HUES6 (cell line): ENCODE data around the gene OSER1.

Experiments
- H3K27ac ChIP-seq: 2 replicates; pipeline ENCODE4 v1.7.0; 2013; ENCODE audit warnings: low read depth, mild to moderate bottlenecking, low read length, inconsistent platforms
- H3K27me3 ChIP-seq: 2 replicates; pipeline ENCODE4 v1.6.1; 2013; ENCODE audit warnings: low read length; ENCODE audit not compliant: control insufficient read depth, insufficient read depth
- H3K36me3 ChIP-seq: 2 replicates; pipeline ENCODE4 v1.6.1; 2013; ENCODE audit warnings: low read length; ENCODE audit not compliant: control insufficient read depth, insufficient read depth
- H3K4me1 ChIP-seq: 2 replicates; pipeline ENCODE4 v1.6.1; 2013; ENCODE audit warnings: low read length; ENCODE audit not compliant: control insufficient read depth, insufficient read depth
- H3K4me3 ChIP-seq: 2 replicates; pipeline ENCODE4 v1.5.1; 2013; ENCODE audit warnings: low read depth, low read length
- H3K9ac ChIP-seq: one replicate; pipeline ENCODE4 v1.6.1; 2013; ENCODE audit warnings: mild to moderate bottlenecking, low read length
- H3K9me3 ChIP-seq: 2 replicates; pipeline ENCODE4 v1.6.1; 2013; ENCODE audit warnings: low read depth, low read length; ENCODE audit not compliant: control insufficient read depth, insufficient read depth

Gene OSER1

GRCh38 chr20:44212792-44213191 is 2.2 kb upstream of the OSER1 start:
- no peaks in the 10 kb centered on the region for H3K27me3 ChIP-seq
- H3K9ac ChIP-seq, result no peak overlapping the region
- no peak overlapping the region for H3K4me3 ChIP-seq
- no peak overlapping the region for H3K27ac ChIP-seq
- H3K9me3 ChIP-seq, result no peaks in the 10 kb centered on the region
- no peaks in the 10 kb centered on the region for H3K36me3 ChIP-seq
- H3K4me1 ChIP-seq, result peaks cover 16% of the 10 kb centered on the region

- peaks cover 16% of the 10 kb centered on the region for H3K4me1 ChIP-seq
- no peaks in the 10 kb centered on the region for H3K27me3 ChIP-seq
- peaks cover 2% of the 10 kb centered on the region; the same call in 1 of the 2 replicates for H3K36me3 ChIP-seq
- peak overlapping the region; percentile 74 for H3K27ac ChIP-seq
- peak overlapping the region; percentile 81 for H3K9ac ChIP-seq
- H3K4me3 ChIP-seq, result peak overlapping the region; percentile 79
- H3K9me3 ChIP-seq, result no peaks in the 10 kb centered on the region
Observed at GRCh38 chr20:44211177-44212039, 837 bp upstream of the OSER1 start.

GRCh38 chr20:44209686-44210405 is 725 bp downstream of the OSER1 start:
- peaks cover 15% of the 10 kb centered on the region for H3K36me3 ChIP-seq
- H3K9ac ChIP-seq, result peak overlapping the region; percentile 92
- H3K9me3 ChIP-seq, result no peaks in the 10 kb centered on the region
- no peaks in the 10 kb centered on the region for H3K27me3 ChIP-seq
- peak overlapping the region; percentile 81 for H3K4me3 ChIP-seq
- peaks cover 16% of the 10 kb centered on the region for H3K4me1 ChIP-seq
- H3K27ac ChIP-seq, result peak overlapping the region; percentile 91

GRCh38 chr20:44208770-44209169 is 1.8 kb downstream of the OSER1 start:
- no peaks in the 10 kb centered on the region for H3K27me3 ChIP-seq
- peak overlapping the region; percentile 81 for H3K4me3 ChIP-seq
- H3K27ac ChIP-seq, result no peak overlapping the region; the same call in 1 of the 2 replicates
- H3K9me3 ChIP-seq, result no peaks in the 10 kb centered on the region
- peaks cover 26% of the 10 kb centered on the region for H3K36me3 ChIP-seq
- H3K4me1 ChIP-seq, result peaks cover 16% of the 10 kb centered on the region
- H3K9ac ChIP-seq, result peak overlapping the region; percentile 92

- Histone ChIP-seq H3K27me3 (no peaks in the 10 kb centered on the region), H3K9me3 (no peaks in the 10 kb centered on the region), H3K4me3 (peak overlapping the region; percentile 81; the same call in 1 of the 2 replicates), H3K27ac (no peak overlapping the region), H3K9ac (no peak overlapping the region), H3K36me3 (peaks cover 28% of the 10 kb centered on the region), H3K4me1 (peaks cover 16% of the 10 kb centered on the region)
Observed at GRCh38 chr20:44208165-44208564, 2.4 kb downstream of the OSER1 start.

- H3K4me3 ChIP-seq, result no peak overlapping the region
- no peak overlapping the region for H3K9ac ChIP-seq
- H3K4me1 ChIP-seq, result peaks cover 16% of the 10 kb centered on the region
- H3K36me3 ChIP-seq, result peaks cover 37% of the 10 kb centered on the region
- no peaks in the 10 kb centered on the region for H3K9me3 ChIP-seq
- no peaks in the 10 kb centered on the region for H3K27me3 ChIP-seq
- H3K27ac ChIP-seq, result no peak overlapping the region
Observed at GRCh38 chr20:44207126-44207723, 3.3 kb downstream of the OSER1 start.

GRCh38 chr20:44206132-44206531 is 4.4 kb downstream of the OSER1 start:
- peaks cover 9% of the 10 kb centered on the region for H3K4me1 ChIP-seq

GRCh38 chr20:44204832-44205215 is 5.7 kb downstream of the OSER1 start:
- H3K4me3 ChIP-seq, result no peak overlapping the region
- H3K27ac ChIP-seq, result no peak overlapping the region
- peaks cover 9% of the 10 kb centered on the region for H3K4me1 ChIP-seq
- no peak overlapping the region for H3K9ac ChIP-seq
- no peaks in the 10 kb centered on the region for H3K27me3 ChIP-seq
- no peaks in the 10 kb centered on the region for H3K9me3 ChIP-seq
- H3K36me3 ChIP-seq, result peaks cover 61% of the 10 kb centered on the region

More at GRCh38 chr20:44206132-44206531, 4.4 kb downstream of the OSER1 start:
- H3K27ac ChIP-seq, result no peak overlapping the region
- no peaks in the 10 kb centered on the region for H3K9me3 ChIP-seq
- peaks cover 48% of the 10 kb centered on the region for H3K36me3 ChIP-seq
- H3K4me3 ChIP-seq, result no peak overlapping the region
- H3K9ac ChIP-seq, result no peak overlapping the region
- H3K27me3 ChIP-seq, result no peaks in the 10 kb centered on the region

- H3K4me3 ChIP-seq, result no peak overlapping the region
- H3K4me1 ChIP-seq, result peaks cover 9% of the 10 kb centered on the region
- H3K9ac ChIP-seq, result no peak overlapping the region
- no peak overlapping the region for H3K27ac ChIP-seq
- H3K27me3 ChIP-seq, result no peaks in the 10 kb centered on the region
- peaks cover 67% of the 10 kb centered on the region for H3K36me3 ChIP-seq
- no peaks in the 10 kb centered on the region for H3K9me3 ChIP-seq
Observed at GRCh38 chr20:44204156-44204831, 6.3 kb downstream of the OSER1 start.

- H3K4me1 ChIP-seq, result no peaks in the 10 kb centered on the region
- peaks cover 74% of the 10 kb centered on the region for H3K36me3 ChIP-seq
- no peaks in the 10 kb centered on the region for H3K27me3 ChIP-seq
- no peak overlapping the region for H3K4me3 ChIP-seq
- no peak overlapping the region for H3K27ac ChIP-seq
- H3K9me3 ChIP-seq, result no peaks in the 10 kb centered on the region
- no peak overlapping the region for H3K9ac ChIP-seq
Observed at GRCh38 chr20:44203161-44203560, 7.4 kb downstream of the OSER1 start.
